ENCODE measurements around the gene COL10A1. TPM values are rescaled to one million over a fixed set of nuclear protein-coding genes. Genes with fewer than 3 reads are reported as not detected.
"Not testable (repeated sequence)": the region's sequence is repeated elsewhere in the genome, so short reads cannot be mapped to it uniquely, and the experiment has no call there.

Gene COL10A1
- polyA plus RNA-seq, 3 donors: 0.33 to 0.54 (median 0.50) TPM

- DNase-seq (ENCODE audit: low read depth in 3 of 3, low spot score in 2 of 3): no peak
These were observed 2.0 kb upstream of the COL10A1 start for GRCh38 chr6:116127771-116128493.

- DNase-seq (ENCODE audit: low read depth in 3 of 3, low spot score in 2 of 3): no peak
These were observed 5.5 kb downstream of the COL10A1 start for GRCh38 chr6:116120430-116120829.

GRCh38 chr6:116118608-116119007, 7.3 kb downstream of the COL10A1 start:
- DNase-seq (ENCODE audit: low read depth in 3 of 3, low spot score in 2 of 3): no peak

- no peak for DNase-seq (ENCODE audit: low read depth in 3 of 3, low spot score in 2 of 3)
These were observed 10.2 kb downstream of the COL10A1 start for GRCh38 chr6:116115781-116116180.

- DNase-seq (ENCODE audit: low read depth in 3 of 3, low spot score in 2 of 3): no peak
These were observed 12.5 kb downstream of the COL10A1 start for GRCh38 chr6:116113386-116113785.

GRCh38 chr6:116111552-116112528, 14.1 kb downstream of the COL10A1 start:
- DNase-seq (ENCODE audit: low read depth in 3 of 3, low spot score in 2 of 3): no peak

GRCh38 chr6:116108836-116109235, 17.1 kb downstream of the COL10A1 start:
- no peak for DNase-seq (ENCODE audit: low read depth in 3 of 3, low spot score in 2 of 3)

GRCh38 chr6:116106146-116106545, 19.8 kb downstream of the COL10A1 start:
- no peak for DNase-seq (ENCODE audit: low read depth in 3 of 3, low spot score in 2 of 3)

- no peak for DNase-seq (ENCODE audit: low read depth in 3 of 3, low spot score in 2 of 3)
These were observed 20.7 kb downstream of the COL10A1 start for GRCh38 chr6:116105247-116105646.

GRCh38 chr6:116104636-116105035, 21.3 kb downstream of the COL10A1 start:
- DNase-seq (ENCODE audit: low read depth in 3 of 3, low spot score in 2 of 3): no peak

- DNase-seq (ENCODE audit: low read depth in 3 of 3, low spot score in 2 of 3): no peak
These were observed 23.1 kb downstream of the COL10A1 start for GRCh38 chr6:116102873-116103272.

GRCh38 chr6:116101790-116102189, 24.1 kb downstream of the COL10A1 start:
- DNase-seq (ENCODE audit: low read depth in 3 of 3, low spot score in 2 of 3): no peak

- no peak for DNase-seq (ENCODE audit: low read depth in 3 of 3, low spot score in 2 of 3)
These were observed 24.6 kb downstream of the COL10A1 start for GRCh38 chr6:116101302-116101718.

GRCh38 chr6:116100419-116101301, 25.3 kb downstream of the COL10A1 start, which contains the start of gene NT5DC1:
TSS of gene NT5DC1 (plus strand) at chr6:116100853. CDS start at chr6:116100931, 78 bp downstream.
- DNase-seq (ENCODE audit: low read depth in 3 of 3, low spot score in 2 of 3): peak; percentile 60 to 65 (median 61)

GRCh38 chr6:116099036-116099435, 26.9 kb downstream of the COL10A1 start:
- DNase-seq (ENCODE audit: low read depth in 3 of 3, low spot score in 2 of 3): no peak

- no peak for DNase-seq (ENCODE audit: low read depth in 3 of 3, low spot score in 2 of 3)
These were observed 28.7 kb downstream of the COL10A1 start for GRCh38 chr6:116096979-116097816.

GRCh38 chr6:116096048-116096759, 29.7 kb downstream of the COL10A1 start:
- not testable (repeated sequence) for DNase-seq (ENCODE audit: low read depth in 3 of 3, low spot score in 2 of 3)

GRCh38 chr6:116094041-116094440, 31.9 kb downstream of the COL10A1 start:
- no peak for DNase-seq (ENCODE audit: low read depth in 3 of 3, low spot score in 2 of 3)

- DNase-seq (ENCODE audit: low read depth in 3 of 3, low spot score in 2 of 3): no peak
These were observed 35.7 kb downstream of the COL10A1 start for GRCh38 chr6:116090251-116090650.

Data from right renal cortex interstitium (tissue), 3 donors.